Upper lobe of left lung (tissue), 4 donors: ENCODE results near the gene FOXN1.

Source experiments
- CTCF ChIP-seq, 6 experiments: fragments of 450-650 bp in 4 of 6; fragments of 200-600 bp in 2 of 6; sonication (generic) in 2 of 6; IDR thresholded peaks; one replicate each; pipeline ENCODE4 v1.5.1; 2016 to 2019; ENCODE audit warnings: antibody characterized with exemption in 6 of 6
- EP300 ChIP-seq, 4 donors: sonication (generic); formaldehyde crosslinking; IDR thresholded peaks; one replicate each; pipeline ENCODE4 v1.5.1; 2017; ENCODE audit warnings: antibody characterized with exemption in 4 of 4, control low read depth in 2 of 4
- POLR2A ChIP-seq, 4 donors: fragments of 450-650 bp; IDR thresholded peaks; one replicate each; pipeline ENCODE4 v1.5.1; 2016 to 2017; ENCODE audit warnings: antibody characterized with exemption in 4 of 4, mild to moderate bottlenecking in 2 of 4
- POLR2AphosphoS5 ChIP-seq, 2 donors: sonication (generic); formaldehyde crosslinking; IDR thresholded peaks; one replicate each; pipeline ENCODE4 v1.5.1; 2017; ENCODE audit warnings: antibody characterized with exemption in 2 of 2

GRCh38 chr17:28477928-28478327, 28.2 kb upstream of the FOXN1 start:
- TF ChIP-seq POLR2AphosphoS5 (IDR thresholded peaks at IDR 0.05) = no peak
- TF ChIP-seq CTCF (IDR thresholded peaks at IDR 0.05) = no peak
- no peak for TF ChIP-seq EP300 (IDR thresholded peaks at IDR 0.05)
- TF ChIP-seq POLR2A (IDR thresholded peaks at IDR 0.05) = no peak
